OCI-M1 (cell line): ENCODE results near the gene SREBF1.

ENCODE experiments used
- DNase-seq: peaks from one replicate; lab custom pipeline; 2025; lab: John Stamatoyannopoulos, UW

Gene SREBF1

DNA sequence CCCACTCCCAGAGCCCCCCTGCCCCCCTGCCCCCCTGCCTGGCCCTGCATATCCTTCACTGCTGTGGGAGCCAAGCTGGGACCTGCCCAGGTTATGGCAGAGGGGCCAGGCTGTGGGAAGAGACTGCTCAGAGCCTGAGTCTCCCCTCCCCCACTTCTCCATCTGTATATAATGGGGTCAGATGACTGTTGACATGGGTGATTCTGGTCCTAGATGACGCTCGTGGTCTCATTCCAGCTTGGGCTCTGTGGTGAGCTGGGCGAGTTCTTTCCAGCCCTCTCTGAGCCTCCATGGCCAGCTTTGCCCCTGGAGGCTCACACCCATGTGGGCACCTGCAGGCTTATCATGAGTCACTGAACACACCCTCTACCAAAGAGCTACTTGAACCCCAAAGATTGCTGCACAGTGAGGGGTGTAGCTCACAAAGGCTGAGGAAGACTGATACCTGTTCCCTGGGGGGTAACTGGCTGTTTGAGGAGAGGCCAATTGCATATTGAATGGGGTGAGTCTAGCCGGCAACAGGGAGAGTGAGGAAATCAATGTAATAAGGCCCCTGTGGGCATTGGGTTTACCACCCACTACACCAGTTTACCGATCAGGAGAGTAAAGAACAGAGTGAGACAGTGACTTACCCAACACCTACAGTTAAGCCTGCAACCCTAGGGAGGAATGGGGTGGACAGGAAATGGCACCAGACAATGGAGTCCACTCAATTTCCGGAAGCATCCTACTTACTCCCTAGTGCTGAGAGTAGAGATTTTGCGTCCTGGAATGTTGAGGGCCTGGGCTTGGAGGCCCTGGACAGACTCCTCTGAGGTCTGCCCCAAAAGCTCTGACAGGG, 4.2 kb upstream of the SREBF1 start:
- peak; percentile 52 for DNase-seq

DNA sequence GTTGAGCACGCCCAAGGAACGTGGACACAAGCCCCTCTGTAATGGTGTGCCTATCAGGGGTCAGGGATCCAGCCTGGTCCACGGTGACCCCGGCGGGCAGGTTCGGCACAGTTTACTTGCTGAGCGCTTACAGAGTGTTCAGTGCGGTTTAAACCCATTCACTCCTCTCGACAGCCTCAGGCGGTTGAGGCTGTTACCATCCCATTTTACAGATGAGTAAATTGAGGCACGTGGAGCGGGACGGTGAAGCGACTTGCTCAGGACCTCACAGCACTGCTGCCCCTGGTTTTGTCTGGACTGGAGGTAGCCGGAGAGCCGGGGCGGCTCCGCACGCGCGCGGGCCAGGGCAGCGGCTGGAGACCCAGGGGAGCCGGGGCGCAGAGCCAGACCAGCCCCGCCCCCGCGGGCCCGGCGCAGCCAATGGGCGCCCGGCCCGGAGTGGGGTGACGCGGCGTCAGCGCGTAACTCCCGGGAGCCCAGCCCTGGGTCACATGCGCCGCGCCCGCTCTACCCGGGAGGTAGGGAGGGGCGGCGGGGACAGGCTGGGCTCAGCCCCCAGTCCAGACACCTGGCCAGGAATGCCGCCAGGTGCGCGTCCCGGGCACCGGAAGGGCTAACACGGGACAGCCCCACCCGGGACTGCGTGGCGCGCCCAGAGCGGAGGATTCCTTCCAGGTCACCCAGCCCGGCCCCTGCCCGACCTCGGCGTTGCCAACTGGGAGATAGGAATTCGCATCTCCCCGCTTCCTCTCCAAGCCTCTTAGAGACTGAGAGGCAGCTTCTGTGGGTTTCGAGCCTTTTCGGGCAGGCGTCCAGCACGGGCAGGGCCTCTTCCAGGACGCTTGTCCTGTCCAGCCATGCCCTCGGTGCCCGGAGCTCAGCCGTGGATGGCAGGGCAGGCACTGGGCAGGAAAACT, 3.3 kb upstream of the SREBF1 start:
- DNase-seq: peak; percentile 86

GRCh38 chr17:17837966-17838962, 1.5 kb upstream of the SREBF1 start:
- peak; percentile 91 for DNase-seq

- peak; percentile 77 for DNase-seq
Measured at GRCh38 chr17:17837380-17837821, 615 bp upstream of the SREBF1 start.

- peak; percentile 98 for DNase-seq
Measured at GRCh38 chr17:17836250-17836817, 452 bp downstream of the SREBF1 start.

DNA sequence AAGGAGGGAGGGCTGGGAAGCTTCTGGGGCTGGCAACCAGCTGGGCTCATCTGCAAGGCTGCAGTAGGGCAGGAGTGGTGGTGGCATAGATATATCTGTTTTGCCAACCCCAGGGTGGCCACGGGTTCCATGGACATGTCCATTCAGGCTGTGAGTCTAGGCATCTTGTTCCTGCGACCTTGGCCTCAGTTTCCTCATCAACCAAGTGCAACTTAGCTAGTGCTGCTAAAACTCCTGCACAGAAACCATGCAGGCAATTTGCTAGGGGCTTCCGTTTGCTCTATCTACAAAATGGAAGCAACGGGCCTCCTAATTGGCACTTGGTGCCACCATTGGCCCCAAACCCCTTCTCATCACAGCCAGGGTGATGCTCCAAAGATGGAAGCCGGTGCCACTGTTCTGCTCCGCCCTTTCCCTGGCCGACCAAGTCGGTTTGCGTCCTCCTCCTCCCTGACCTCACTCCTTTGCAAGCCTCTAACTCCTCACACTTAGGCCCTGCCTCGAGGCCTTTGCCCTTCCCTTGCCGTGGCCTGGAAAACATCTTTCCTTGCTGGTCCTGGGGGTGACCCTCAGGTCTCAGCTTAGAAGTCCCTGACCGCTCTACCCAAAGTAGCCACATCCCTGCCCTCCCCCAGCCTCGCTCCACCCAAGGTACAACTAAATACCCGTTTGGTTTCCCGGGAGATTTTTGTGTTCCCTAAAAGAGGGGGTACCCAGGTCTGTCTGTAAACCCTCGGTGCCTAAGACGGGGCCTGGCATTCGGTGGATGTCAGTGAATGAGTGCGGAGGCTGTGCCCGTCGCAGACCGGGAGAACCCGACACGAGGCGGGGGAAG, 1.2 kb downstream of the SREBF1 start:
- no peak for DNase-seq

GRCh38 chr17:17834974-17835373, 1.8 kb downstream of the SREBF1 start:
- DNase-seq: no peak

GRCh38 chr17:17833658-17834357, 3.0 kb downstream of the SREBF1 start:
- DNase-seq: peak; percentile 10

GRCh38 chr17:17832032-17832363, 4.8 kb downstream of the SREBF1 start:
- no peak for DNase-seq

GRCh38 chr17:17831208-17832031, 5.4 kb downstream of the SREBF1 start:
- no peak for DNase-seq

- no peak for DNase-seq
Measured at GRCh38 chr17:17830740-17831207, 6.0 kb downstream of the SREBF1 start.

- no peak for DNase-seq
Measured at GRCh38 chr17:17830269-17830567, 6.6 kb downstream of the SREBF1 start.

DNA sequence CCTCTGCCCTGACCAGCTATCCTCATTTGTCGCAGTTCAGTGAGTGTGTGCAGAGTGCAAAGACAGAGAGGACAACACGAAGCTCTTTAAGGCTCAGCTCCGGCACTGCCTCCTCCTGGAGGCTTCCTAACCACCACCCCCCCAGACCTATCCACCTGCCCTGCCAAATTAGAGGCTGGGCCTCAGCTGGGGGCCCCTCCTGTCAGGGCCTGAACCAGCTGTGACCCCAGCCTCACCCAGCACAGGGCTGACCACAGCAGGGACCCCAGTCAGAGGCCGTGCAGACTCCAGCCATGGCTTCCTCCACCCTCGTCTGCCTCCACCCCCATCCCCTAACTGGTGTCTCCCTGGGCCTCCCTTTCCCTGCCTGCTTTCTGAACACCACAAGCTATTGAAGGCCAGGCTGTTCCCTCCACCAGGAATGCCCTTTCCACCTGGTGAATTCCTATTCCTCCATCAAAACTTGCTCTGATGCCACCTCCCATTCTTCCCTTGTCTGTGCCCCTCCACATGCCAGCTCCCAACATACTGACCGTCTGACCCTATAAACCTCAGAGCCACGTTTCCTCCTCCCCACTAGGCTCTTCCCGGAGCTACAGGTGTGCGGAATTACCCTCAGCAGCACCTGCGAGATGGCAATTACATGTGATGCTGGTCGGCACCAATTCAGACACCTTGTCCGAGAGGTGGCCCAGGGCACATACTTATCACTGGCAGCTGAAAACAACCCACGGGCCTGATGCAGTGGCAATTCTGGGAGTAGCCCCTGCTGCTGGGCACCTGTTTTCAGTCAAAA, 8.8 kb downstream of the SREBF1 start:
- DNase-seq: no peak

- no peak for DNase-seq
Measured at GRCh38 chr17:17826942-17827785, 9.6 kb downstream of the SREBF1 start.

- DNase-seq: no peak
Measured at GRCh38 chr17:17826342-17826713, 10.5 kb downstream of the SREBF1 start.

GRCh38 chr17:17824783-17825614, 11.8 kb downstream of the SREBF1 start:
- DNase-seq: peak; percentile 54
